ENCODE results near the gene SPINT1.

DNA sequence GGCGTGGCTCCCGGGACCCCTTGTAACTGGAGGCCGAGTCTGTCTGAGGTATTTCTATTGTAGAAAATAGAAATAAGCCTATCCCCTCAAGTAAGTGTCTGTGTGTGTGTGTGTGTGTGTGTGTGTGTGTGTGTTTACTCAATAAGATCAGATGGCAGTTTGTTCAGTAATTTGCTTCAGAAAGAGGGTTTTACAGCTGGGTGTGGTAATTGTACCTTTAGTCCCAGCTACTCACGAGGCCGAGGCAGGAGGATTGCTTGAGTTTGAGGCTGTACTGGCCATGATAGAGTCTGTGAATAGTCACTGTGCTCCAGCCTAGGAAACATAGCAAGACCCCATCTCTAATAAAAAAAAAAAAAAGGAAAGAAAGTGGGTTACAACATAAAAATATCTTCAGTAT is 8.7 kb downstream of the SPINT1 start:
- TF ChIP-seq YY1 (IDR thresholded peaks at IDR 0.05; ENCODE audit: low read depth), result no peak
- TF ChIP-seq USF1 (IDR thresholded peaks at IDR 0.05), result no peak
- no peak for TF ChIP-seq NFIC (IDR thresholded peaks at IDR 0.05)
- TF ChIP-seq EGR1 (IDR thresholded peaks at IDR 0.05), result no peak
- TF ChIP-seq CREB1 (IDR thresholded peaks at IDR 0.05; ENCODE audit: low read depth), result no peak
- TF ChIP-seq MAX (IDR thresholded peaks at IDR 0.05), result no peak
- no peak for TF ChIP-seq TAF1 (IDR thresholded peaks at IDR 0.05; ENCODE audit: low read depth)

Measured in Ishikawa (cell line).